ENCODE measurements around the gene HIPK3.
"Not testable (repeated sequence)": the region's sequence is repeated elsewhere in the genome, so short reads cannot be mapped to it uniquely, and the experiment has no call there.

The HIPK3 gene

GRCh38 chr11:33257160-33257896 is at the start of gene HIPK3:
TSS of gene HIPK3 (plus strand) at chr11:33257381.
- DNase-seq (ENCODE audit: low read depth, low spot score) = peak; percentile 41

DNA sequence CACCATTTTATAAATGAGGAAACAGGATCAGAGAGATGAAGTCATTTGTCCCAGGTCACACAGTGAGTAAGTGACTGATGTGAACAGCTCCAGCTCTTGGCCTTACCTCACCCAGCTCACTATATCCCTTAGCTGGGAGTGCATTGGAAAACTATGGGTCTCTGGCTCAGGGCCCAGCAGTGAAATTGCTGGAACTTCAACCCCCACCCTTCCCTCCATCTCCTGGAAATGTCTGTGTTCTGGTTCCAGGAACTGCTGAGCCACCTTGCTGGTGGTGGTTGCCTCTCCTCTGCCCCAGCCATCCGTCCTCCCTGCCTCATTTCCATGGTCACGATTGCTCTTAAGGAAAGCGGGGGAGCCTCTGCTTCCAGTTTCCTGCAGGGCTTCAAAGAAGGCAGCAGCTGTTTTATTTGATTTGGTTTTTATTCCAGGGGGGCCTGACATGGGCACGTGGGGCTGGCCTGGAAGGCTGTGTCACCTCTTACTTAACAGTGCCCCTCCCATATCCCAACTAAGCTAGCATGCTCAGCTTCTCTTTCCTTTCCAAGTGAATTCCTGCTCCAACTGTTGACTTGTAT is 49.7 kb upstream of the HIPK3 start:
- DNase-seq (ENCODE audit: low read depth, low spot score) = no peak

DNA sequence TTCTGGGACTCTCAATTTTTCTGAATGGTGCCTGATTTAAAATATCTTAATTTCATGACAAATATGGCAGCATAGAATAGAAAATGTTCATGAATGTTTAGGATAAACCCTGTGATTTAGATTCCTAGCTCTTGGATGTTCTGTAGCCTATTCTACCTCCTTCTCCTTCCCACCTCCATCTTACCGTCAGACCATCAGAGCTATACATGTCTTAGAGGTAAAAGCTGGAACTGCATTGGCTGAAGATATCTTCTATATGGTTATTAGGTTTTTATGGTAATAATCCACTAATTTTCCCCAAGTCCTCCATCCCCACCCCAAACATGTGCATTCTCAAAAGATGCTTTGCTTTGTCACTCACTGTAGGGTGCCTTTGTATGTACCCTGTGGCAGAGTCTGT is 49.0 kb upstream of the HIPK3 start:
- DNase-seq (ENCODE audit: low read depth, low spot score) = no peak

- DNase-seq (ENCODE audit: low read depth, low spot score) = no peak
These were observed 46.0 kb upstream of the HIPK3 start for GRCh38 chr11:33211153-33211552.

DNA sequence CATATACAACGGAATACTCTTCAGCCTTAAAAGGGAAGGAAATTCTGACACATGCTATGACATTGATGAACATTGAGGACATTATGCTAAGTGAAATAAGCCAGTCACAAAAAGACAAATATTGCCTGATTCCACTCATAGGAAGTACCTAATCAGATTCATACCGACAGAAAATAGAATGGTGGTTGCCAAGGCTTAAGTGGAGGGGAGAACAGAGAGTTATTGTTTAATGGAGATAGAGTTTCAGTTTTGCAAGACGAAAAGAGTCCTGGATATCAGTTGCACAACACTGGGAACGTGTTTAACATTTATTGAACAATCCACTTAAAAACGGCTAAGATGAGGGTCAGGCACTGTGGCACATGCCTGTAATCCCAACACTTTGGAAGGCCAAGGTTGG is 45.6 kb upstream of the HIPK3 start:
- DNase-seq (ENCODE audit: low read depth, low spot score) = no peak

DNA sequence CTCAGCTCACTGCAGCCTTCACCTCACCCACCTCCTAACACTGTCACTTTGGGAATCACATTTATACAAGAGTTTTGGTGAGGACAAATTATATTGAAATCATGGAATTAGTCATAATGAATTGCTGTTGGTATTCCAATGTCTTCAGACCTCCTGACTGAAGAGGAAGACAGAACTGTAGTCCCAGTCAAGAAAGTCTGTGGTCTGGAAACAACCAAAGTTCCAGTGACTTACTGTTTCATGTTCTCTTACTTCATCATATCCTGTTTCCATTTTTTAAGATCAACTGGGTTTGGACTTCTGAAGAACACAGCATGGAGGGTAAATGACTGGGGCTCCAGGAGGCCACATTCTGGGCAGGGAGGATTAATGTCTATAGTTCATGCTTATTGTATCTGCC is 43.0 kb upstream of the HIPK3 start:
- DNase-seq (ENCODE audit: low read depth, low spot score) = no peak

DNA sequence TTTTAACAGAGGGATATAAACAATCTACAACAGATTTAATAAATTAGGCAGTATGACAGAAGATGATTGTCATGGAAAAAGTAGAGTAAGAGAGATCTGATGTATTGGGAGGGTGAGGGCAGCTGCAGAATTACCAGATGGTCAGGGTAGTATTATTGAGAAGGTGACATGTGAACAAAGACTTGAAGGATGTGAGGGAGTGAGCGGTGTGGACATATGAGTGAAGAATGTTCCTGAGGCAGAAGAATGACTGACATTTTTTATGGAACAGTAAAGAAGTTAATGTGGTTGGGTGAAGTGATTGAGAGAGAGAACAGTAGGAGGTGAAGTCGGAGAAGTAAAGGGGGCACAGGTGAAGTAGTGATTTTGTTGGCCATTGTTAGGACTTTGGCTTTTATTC is 42.4 kb upstream of the HIPK3 start:
- DNase-seq (ENCODE audit: low read depth, low spot score) = no peak

DNA sequence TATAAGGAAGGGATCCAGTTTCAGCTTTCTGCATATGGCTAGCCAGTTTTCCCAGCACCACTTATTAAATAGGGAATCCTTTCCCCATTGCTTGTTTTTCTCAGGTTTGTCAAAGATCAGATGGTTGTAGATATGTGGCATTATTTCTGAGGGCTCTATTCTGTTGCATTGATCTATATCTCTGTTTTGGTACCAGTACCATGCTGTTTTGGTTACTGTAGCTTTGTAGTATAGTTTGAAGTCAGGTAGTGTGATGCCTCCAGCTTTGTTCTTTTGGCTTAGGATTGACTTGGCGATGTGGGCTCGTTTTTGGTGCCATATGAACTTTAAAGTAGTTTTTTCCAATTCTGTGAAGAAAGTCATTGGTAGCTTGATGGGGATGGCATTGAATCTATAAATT is 40.5 kb upstream of the HIPK3 start:
- not testable (repeated sequence) for DNase-seq (ENCODE audit: low read depth, low spot score)

- no peak for DNase-seq (ENCODE audit: low read depth, low spot score)
These were observed 35.0 kb upstream of the HIPK3 start for GRCh38 chr11:33222052-33222750.

- DNase-seq (ENCODE audit: low read depth, low spot score) = no peak
These were observed 31.8 kb upstream of the HIPK3 start for GRCh38 chr11:33225371-33225770.

DNA sequence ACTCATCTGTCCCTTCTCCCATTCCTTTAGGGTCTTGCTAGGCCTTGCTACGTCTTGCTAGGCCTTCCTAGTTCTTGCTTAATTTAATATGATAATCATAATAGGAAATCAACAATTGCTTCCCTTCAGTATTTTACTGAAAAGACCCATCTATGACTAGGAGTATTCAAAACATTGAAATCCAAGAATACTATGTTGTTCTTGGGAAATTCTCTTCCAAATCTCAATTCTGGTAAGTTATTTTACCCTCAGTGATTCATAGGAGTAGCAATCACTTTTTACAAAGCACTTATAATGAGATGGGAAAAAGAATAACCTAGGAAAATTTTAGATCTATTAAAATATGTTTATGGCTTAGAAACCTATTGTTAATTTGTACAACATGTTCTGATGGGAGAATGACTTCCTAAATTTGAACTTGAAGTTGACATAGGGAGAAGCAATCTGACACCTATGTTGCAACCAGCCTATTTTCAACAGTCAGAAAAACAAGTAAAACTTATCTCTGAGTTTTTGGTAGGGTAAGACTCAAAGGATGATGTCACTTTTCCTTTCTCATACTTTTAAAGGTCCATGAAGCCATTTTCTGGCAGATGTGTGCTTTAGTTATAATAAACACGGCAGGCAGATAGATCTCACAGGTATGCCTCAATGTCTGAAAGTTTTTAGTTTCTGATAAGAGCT is 29.5 kb upstream of the HIPK3 start:
- no peak for DNase-seq (ENCODE audit: low read depth, low spot score)

DNA sequence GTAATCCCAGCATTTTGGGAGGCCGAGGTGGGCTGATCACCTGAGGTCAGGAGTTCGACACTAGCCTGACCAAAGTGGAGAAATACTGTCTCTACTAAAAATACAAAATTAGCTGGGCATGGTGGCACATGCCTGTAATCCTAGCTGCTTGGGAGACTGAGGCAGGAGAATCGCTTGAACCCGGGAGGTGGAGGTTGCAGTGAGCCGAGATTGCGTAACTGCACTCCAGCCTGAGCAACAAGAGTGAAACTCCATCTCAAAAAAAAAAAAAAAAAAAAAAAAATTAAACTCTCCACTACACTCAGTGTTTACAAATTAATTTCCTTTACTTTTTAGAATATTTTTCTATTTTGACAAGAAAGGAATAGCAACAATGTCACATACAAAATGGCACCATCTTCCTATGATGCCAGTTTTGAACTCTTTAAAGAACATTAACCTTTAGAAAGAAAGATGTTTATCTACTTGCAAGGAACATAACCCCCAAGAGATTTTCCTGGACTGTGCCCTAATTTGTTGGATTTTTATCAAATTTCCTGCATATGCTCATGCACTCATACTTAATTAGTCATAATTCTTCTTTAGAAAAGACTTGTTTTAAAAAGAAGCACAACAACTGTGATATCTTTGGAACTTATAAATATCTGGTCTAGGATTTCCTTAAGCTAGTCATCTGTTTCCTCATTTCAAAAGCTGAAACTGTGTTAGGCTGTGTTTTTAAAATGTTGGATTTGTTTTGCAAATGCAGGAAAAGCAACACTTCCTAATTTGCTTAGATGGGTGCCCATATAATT is 22.6 kb upstream of the HIPK3 start:
- DNase-seq (ENCODE audit: low read depth, low spot score) = no peak

DNA sequence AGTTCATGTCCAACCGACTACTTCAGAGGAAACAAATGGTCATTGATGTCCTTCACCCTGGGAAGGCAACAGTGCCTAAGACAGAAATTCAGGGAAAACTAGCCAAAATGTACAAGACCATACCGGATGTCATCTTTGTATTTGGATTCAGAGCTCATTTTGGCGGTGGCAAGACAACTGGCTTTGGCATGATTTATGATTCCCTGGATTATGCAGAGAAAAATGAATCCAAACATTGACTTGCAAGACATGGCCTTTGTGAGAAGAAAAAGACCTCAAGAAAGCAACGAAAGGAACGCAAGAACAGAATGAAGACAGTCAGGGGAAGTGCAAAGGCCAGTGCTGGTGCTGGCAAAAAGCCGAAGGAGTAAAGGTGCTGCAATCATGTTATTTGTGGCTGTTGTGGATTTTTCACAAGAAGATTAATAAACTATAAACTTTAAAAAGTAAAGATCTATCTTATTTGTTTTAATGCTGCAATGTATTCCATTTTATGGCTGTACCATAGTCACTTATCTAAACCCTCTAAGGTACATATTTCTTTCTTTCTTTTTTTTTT is 20.1 kb upstream of the HIPK3 start:
- DNase-seq (ENCODE audit: low read depth, low spot score) = no peak

- DNase-seq (ENCODE audit: low read depth, low spot score) = no peak
These were observed 14.6 kb upstream of the HIPK3 start for GRCh38 chr11:33242575-33242974.

DNA sequence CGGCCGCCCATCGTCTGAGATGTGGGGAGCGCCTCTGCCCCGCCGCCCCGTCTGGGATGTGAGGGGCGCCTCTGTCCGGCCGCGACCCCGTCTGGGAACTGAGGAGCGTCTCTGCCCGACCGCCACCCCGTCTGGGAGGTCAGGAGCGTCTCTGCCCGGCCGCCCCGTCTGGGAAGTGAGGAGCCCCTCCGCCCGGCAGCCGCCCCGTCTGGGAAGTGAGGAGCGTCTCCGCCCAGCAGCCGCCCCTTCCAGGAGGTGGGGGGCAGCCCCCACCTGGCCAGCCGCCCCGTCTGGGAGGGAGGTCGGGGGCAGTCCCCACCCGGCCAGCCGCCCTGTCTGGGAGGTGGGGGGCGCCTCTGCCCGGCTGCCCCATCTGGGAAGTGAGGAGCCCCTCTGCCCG is 13.5 kb upstream of the HIPK3 start:
- DNase-seq (ENCODE audit: low read depth, low spot score) = not testable (repeated sequence)

DNA sequence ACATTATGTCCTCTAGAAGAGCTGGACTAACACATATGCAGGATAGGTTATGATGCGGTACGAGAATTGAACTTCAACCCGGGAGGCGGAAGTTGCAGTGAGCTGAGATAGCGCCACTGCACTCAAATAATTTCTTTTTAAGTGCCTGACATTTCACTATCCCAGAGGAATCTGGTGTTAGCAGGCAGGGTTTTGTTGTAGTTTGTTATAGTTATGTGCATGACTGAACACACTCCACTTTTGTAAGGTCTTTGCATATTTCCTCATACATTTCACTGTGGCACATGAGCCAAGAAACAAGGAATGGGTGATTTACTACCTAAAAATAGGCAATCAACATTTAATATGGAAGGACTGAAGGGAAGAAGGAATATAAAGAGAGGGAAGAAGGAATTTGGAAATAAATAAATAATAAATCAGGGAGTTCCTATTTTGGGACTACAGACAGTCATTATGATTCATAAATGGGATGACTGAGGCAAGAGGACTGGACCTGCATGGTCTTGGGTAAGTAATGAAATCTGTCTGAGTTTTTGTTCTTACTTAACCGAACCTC is 8.7 kb upstream of the HIPK3 start:
- DNase-seq (ENCODE audit: low read depth, low spot score) = no peak

DNA sequence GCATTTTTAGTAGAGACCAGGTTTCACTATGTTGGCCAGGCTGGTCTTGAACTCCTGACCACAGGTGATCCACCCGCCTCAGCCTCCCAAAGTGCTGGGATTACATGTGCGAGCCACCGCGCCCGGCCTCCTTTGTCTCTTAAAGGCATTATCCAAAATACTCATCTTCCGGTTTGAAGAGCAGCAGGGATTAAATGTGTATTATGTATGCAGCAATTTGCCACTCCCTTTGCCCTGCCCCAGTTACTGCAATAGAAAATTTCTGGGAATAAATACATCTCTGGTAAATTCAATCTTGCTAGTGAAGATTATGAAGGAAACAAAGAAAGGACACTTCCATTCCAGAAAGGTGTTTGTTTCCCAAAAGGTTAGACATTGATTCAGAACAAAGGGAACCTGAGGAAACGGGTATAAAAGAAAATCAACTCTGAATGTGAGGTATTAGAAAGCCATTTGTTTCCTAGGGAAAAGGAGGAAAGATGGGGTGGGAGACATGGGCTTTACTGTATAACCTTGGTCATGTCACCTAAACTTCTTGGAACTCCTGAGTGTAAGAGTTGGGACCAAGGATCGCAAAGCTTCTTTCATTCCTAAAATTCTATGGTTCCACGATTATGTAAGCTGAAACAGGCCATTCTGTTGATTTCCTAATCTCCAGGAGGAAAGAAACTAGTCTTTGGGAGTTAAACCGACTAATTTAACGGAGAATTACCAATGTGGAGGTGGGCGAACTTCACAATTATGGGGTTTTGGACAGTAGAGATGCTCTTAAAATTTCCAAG is 959 bp upstream of the HIPK3 start:
- no peak for DNase-seq (ENCODE audit: low read depth, low spot score)

GRCh38 chr11:33256813-33257159 is 395 bp upstream of the HIPK3 start:
- peak; percentile 18 for DNase-seq (ENCODE audit: low read depth, low spot score)

- peak; percentile 62 for DNase-seq (ENCODE audit: low read depth, low spot score)
These were observed 883 bp downstream of the HIPK3 start for GRCh38 chr11:33257897-33258630.
